K562 (cell line): ENCODE data around the gene LPCAT1.

Experiments
- CTBP1 ChIP-seq: fragments of 450-650 bp; IDR thresholded peaks from 2 replicates; pipeline ENCODE4 v1.6.1; 2016; ENCODE audit warnings: borderline replicate concordance
- JUND ChIP-seq, 2 experiments: IDR thresholded peaks; 2 replicates in 1 of 2; 3 replicates in 1 of 2; pipeline ENCODE4 v1.6.1; 2011; ENCODE audit warnings: borderline replicate concordance in 2 of 2, low read depth in 2 of 2, low read length in 2 of 2, improper control_type of control experiment in 1 of 2, missing biosample characterization in 1 of 2, missing genetic modification characterization in 1 of 2, missing genetic modification reagents in 1 of 2
- KDM5B ChIP-seq: fragments of 200-600 bp; sonication (generic); IDR thresholded peaks from 2 replicates; pipeline ENCODE4 v1.6.1; 2012; ENCODE audit warnings: low read depth, mild to moderate bottlenecking, moderate library complexity, low read length, control low read depth, inconsistent platforms; ENCODE audit not compliant: insufficient replicate concordance
- KLF6 ChIP-seq: fragments of 250-450 bp; sonication (Bioruptor Pico); IDR thresholded peaks from 2 replicates; pipeline ENCODE4 v1.4.0; 2020; ENCODE audit warnings: mild to moderate bottlenecking, moderate library complexity, borderline replicate concordance
- POLR2A ChIP-seq: fragments of 450-650 bp; conservative IDR thresholded peaks from 2 replicates; pipeline ENCODE4 v1.6.1; 2016
- RBM39 ChIP-seq: fragments of 200-400 bp; formaldehyde crosslinking; optimal IDR thresholded peaks from 2 replicates; pipeline ENCODE3; 2018; ENCODE audit warnings: low read depth, low read length
- TARDBP ChIP-seq: fragments of 450-650 bp; IDR thresholded peaks from 2 replicates; pipeline ENCODE4 v1.6.1; 2016
- ZNF407 ChIP-seq: fragments of 450-650 bp; IDR thresholded peaks from 2 replicates; pipeline ENCODE4 v1.6.1; 2016; ENCODE audit warnings: low read depth
- ZSCAN29 ChIP-seq: fragments of 450-650 bp; IDR thresholded peaks from 2 replicates; pipeline ENCODE4 v1.6.1; 2017
- TF ChIP-seq, protein P1 (sequence below): sonication (generic); IDR thresholded peaks from 2 replicates; pipeline ENCODE4 v1.6.1; 2016

DNA sequence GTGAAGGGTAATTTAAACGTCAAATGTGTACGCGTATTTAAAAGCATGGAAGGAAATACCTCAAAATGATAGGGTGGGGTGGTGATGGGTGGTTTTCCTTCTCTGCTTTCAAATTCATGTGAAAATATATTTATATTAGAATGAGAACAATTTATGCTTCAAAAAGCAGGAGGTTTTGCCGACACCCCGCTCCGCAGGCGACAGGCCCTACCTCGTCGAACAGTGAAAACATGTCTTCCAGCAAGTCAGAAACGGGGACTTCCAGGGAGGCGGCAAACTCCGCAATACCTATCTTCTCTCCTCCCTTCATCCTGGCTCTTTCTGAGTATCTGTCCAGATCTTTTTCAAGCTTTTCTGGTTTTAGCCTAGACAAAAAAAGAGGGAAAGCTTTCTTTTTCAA is 50.0 kb downstream of the LPCAT1 start:
- no peak for TF ChIP-seq KDM5B
- TF ChIP-seq CTBP1, result no peak
- TF ChIP-seq ZNF407, result no peak
- no peak for TF ChIP-seq TARDBP
- TF ChIP-seq JUND (IDR thresholded peaks at IDR 0.05; ENCODE audit: borderline replicate concordance, low read depth, low read length), result no peak
- no peak for TF ChIP-seq JUND (tag; IDR thresholded peaks at IDR 0.05; ENCODE audit: borderline replicate concordance, low read depth, low read length)
- TF ChIP-seq RBM39, result no peak
- TF ChIP-seq POLR2A, result no peak
- TF ChIP-seq, protein P1, sequence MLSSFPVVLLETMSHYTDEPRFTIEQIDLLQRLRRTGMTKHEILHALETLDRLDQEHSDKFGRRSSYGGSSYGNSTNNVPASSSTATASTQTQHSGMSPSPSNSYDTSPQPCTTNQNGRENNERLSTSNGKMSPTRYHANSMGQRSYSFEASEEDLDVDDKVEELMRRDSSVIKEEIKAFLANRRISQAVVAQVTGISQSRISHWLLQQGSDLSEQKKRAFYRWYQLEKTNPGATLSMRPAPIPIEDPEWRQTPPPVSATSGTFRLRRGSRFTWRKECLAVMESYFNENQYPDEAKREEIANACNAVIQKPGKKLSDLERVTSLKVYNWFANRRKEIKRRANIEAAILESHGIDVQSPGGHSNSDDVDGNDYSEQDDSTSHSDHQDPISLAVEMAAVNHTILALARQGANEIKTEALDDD, result no peak
- no peak for TF ChIP-seq KLF6 (CRISPR knock-in tag)
- no peak for TF ChIP-seq ZSCAN29
